Skeletal muscle tissue (tissue), 4 donors: ENCODE data around the gene LYSMD4. TPM values are rescaled to one million over a fixed set of nuclear protein-coding genes. Genes with fewer than 3 reads are reported as not detected.
"Not testable (repeated sequence)": the region's sequence is repeated elsewhere in the genome, so short reads cannot be mapped to it uniquely, and the experiment has no call there.

Experiments
- H3K27ac ChIP-seq: one replicate; pipeline ENCODE4 v1.7.0; 2013; ENCODE audit warnings: mild to moderate bottlenecking, low read depth, low read length, inconsistent platforms
- H3K27me3 ChIP-seq, 3 donors: one replicate each; pipeline ENCODE4 v1.7.0; 2013; ENCODE audit warnings: low read length in 3 of 3; ENCODE audit not compliant: control insufficient read depth in 3 of 3, insufficient read depth in 3 of 3
- H3K36me3 ChIP-seq, 3 donors: one replicate each; pipeline ENCODE4 v1.7.0; 2013; ENCODE audit warnings: low read length in 3 of 3; ENCODE audit not compliant: control insufficient read depth in 3 of 3, insufficient read depth in 3 of 3
- H3K4me1 ChIP-seq, 3 donors: one replicate each; pipeline ENCODE4 v1.7.0; 2013; ENCODE audit warnings: low read length in 3 of 3, mild to moderate bottlenecking in 3 of 3; ENCODE audit not compliant: control insufficient read depth in 3 of 3, insufficient read depth in 3 of 3
- H3K4me3 ChIP-seq, 3 donors: one replicate each; pipeline ENCODE4 v1.7.0; 2013; ENCODE audit warnings: low read length in 3 of 3
- H3K9ac ChIP-seq, 3 donors: one replicate each; pipeline ENCODE4 v1.7.0; 2013; ENCODE audit warnings: low read length in 3 of 3, mild to moderate bottlenecking in 3 of 3, moderate library complexity in 2 of 3, low read depth in 1 of 3
- H3K9me3 ChIP-seq, 3 donors: one replicate each; pipeline ENCODE4 v1.7.0; 2013; ENCODE audit warnings: low read length in 3 of 3; ENCODE audit not compliant: control insufficient read depth in 3 of 3
- total RNA-seq: library from RNA; depleted of rRNA; stranded (reverse); fragments of >200 nt; gene quantifications from one replicate; pipeline ENCODE4 v1.2.3, GENCODE V29; 2014
- donor health status: Osteomylitis.

The LYSMD4 gene
- 11.0 TPM for total RNA-seq

DNA sequence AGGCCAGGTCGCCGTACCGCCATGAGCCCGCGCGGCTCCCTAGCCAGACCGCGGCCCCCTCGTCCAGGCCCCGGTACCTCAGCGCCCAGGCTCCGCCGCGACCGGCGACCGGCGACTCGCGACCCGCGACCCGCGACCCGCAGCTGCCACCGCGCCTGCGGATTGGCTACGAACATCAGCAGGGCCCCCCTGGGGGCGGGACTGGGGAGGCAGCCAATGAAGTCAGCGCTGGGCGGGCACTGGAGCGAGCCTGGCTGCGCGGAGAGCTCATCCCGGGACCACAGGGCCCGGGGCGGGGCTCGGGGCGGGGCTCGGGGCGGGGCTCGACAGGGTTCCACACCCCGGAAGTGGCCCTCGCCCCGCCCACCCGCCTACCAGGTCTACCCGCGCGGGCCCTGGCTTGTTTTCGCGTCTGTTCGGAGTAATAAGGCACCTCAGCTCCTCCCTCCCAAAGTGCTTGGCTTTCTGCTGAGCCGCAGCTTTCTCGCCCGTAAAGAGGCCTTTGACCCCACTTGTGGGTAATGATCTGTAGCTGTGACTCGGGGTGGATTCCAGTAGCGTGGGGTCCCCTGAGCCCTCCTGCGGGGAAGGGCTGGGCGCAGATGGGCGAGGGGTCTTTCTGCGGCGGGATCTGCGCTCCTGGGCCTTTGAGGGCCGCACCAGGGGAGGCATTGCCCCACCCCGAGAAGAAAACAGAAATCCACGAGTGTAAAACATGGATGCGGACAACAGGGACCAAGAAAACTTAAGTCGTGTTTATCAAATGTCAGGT lies at the start of gene LYSMD4:
TSS of gene LYSMD4 (minus strand) at position 170 of the 772 bp plus-strand sequence. CDS start 1,438 bp downstream, outside the sequence.
- H3K9me3 ChIP-seq, result no peaks in the 10 kb centered on the region
- H3K9ac ChIP-seq, result peak within 1 kb of the TSS; percentile 87 to 92 (median 88)
- H3K27me3 ChIP-seq, result no peaks in the 10 kb centered on the region
- H3K27ac ChIP-seq, result peak within 1 kb of the TSS; percentile 88
- peaks cover 0 to 6% (median 2%) of the 10 kb centered on the region in 3 donors for H3K36me3 ChIP-seq
- H3K4me3 ChIP-seq, result peak within 1 kb of the TSS; percentile 77 to 83 (median 77)
- H3K4me1 ChIP-seq, result peaks cover 19 to 30% (median 19%) of the 10 kb centered on the region in 3 donors

DNA sequence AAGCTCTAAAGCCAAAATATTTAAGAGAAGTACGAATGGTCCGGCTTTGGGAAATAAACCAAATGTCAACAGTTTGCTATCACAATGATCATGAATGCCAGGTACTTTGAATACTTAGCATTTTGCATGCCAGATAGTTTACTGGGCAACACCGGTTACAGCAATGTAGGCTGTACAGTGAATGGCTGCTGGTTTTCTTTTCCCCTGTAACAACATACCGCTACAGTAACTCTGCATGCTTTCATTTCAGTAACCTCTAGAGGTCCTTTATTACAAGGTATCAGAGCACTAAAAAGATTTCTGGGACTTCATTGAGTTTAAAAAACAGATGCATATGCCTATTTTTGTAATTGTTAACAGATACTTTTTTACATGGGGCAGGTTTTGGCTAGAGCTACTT lies 48.8 kb upstream of the LYSMD4 start:
- H3K4me3 ChIP-seq, H3K27ac ChIP-seq, H3K36me3 ChIP-seq, H3K4me1 ChIP-seq, H3K9me3 ChIP-seq, H3K27me3 ChIP-seq, H3K9ac ChIP-seq: not testable (repeated sequence)

DNA sequence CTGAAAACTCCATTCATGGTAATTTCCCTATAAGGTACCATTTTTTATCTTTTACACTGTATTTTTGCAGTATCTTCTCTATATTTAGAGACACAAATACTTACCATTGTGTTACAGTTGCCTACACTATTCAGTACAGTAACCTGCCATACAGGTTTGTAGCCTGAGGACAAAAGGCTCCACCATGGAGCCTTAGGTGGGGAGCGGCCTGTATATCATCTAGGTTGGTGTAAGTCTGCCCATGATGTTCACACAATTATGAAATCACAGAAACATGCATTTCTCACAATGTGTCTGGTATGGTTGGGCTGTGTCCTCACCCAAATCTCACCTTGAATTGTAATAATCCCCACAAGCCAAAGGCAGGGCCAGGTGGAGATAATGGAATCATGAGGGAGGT lies 43.9 kb upstream of the LYSMD4 start:
- H3K9me3 ChIP-seq, result no peaks in the 10 kb centered on the region
- H3K4me3 ChIP-seq, result no peak overlapping the region

DNA sequence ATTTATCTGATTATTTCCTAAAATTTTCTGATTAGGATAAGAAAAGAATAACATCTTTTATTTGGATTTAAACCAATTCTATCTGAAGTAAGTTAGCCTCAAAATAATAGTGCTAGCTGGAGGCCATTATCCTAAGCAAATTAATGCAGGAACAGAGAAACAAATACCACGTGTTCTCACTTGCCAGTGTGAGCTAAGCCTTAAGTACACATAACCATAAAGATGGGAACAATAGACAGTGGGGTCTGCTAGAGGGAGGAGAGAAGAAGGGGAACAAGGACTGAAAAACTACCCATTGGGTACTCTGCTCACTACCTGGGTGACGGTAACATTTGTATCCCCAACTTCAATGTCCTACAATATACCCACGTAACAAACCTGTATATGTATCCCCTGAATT lies 31.3 kb upstream of the LYSMD4 start:
- no peaks in the 10 kb centered on the region for H3K4me1 ChIP-seq
- H3K27me3 ChIP-seq, result no peaks in the 10 kb centered on the region
- no peaks in the 10 kb centered on the region for H3K9me3 ChIP-seq
- H3K36me3 ChIP-seq, result no peaks in the 10 kb centered on the region
- H3K27ac ChIP-seq, result no peak overlapping the region
- no peak overlapping the region for H3K4me3 ChIP-seq
- H3K9ac ChIP-seq, result no peak overlapping the region

More for the DNA sequence above, 43.9 kb upstream of the LYSMD4 start:
- no peak overlapping the region for H3K9ac ChIP-seq
- H3K36me3 ChIP-seq, result no peaks in the 10 kb centered on the region
- no peaks in the 10 kb centered on the region for H3K27me3 ChIP-seq
- no peaks in the 10 kb centered on the region for H3K4me1 ChIP-seq
- H3K27ac ChIP-seq, result no peak overlapping the region

DNA sequence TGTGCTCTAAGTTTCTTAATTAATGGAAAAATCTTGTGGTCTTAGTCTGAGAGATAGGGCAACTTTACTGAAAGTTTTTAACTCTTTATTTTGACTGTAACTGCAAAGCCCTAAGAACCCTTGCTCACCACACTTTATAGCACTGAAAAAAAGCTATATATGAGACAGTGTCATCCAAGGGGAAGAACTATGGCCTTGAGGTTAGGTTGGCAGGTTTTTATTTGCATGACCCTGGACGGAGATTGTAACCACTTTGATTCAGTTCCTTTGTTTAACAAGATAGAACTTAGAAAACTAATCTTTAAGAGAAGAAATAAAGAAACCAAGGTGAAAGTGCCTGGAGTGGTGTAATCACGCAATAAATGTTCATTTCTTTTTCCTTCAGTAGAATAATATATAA lies 30.6 kb upstream of the LYSMD4 start:
- H3K36me3 ChIP-seq, result no peaks in the 10 kb centered on the region
- H3K4me3 ChIP-seq, result no peak overlapping the region
- H3K9ac ChIP-seq, result no peak overlapping the region
- H3K27ac ChIP-seq, result no peak overlapping the region
- H3K27me3 ChIP-seq, result no peaks in the 10 kb centered on the region
- no peaks in the 10 kb centered on the region for H3K9me3 ChIP-seq
- no peaks in the 10 kb centered on the region for H3K4me1 ChIP-seq

DNA sequence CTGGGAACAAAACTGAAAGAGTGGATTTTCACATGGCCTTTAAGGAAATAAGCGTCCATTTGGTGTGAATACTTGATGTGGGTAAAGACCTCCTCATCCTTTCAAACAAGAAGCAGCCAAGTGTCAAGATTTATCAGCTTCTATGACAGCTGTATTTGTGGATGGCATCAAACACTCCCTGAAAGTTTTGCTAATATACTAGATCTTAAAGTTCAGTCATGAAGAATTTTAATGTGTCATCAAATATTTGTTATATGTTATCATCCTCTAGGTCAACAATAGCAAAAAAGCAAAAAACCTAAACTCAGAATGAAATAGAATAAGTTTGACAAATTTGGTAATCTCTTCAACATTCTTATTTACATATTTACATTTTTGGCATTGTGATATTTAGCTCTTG lies 29.1 kb upstream of the LYSMD4 start:
- H3K4me1 ChIP-seq, result no peaks in the 10 kb centered on the region
- no peak overlapping the region for H3K9ac ChIP-seq
- H3K27me3 ChIP-seq, result no peaks in the 10 kb centered on the region
- no peaks in the 10 kb centered on the region for H3K9me3 ChIP-seq
- no peak overlapping the region for H3K27ac ChIP-seq
- H3K4me3 ChIP-seq, result no peak overlapping the region
- H3K36me3 ChIP-seq, result no peaks in the 10 kb centered on the region

DNA sequence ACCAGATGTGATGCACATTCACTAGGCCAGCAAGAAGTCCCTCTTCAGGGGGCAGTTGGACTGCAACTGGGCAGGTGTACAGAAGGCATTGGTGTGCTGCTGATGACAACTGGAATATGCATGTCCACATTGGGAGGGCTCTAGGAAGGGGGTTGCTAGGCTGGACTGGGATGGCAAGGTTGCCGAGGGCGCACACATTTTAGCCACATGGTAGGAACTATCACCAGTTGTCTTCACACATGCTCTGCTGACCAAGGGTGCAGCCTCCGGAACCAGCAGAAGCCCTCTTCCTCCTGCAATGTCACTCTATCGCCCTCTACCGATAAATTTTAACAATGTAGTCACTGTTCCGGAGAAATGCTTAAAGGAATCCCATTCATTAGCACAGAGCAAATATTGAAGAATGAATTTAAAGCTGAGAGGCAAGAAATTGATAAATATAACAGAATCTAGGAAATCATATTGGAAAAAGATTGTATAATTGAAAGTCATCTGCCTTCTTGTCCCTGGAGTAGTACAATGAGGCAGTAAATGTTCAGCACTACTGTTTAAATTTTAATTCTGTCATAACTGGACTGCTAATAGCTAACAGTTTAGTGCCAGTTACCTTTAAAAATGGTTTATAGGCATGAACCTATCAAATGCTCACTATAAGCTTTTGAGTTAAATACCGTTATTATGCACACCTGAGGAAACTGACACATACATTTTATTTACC lies 22.6 kb upstream of the LYSMD4 start:
- H3K4me3 ChIP-seq, result no peak overlapping the region
- no peak overlapping the region for H3K27ac ChIP-seq
- no peak overlapping the region for H3K9ac ChIP-seq
- no peaks in the 10 kb centered on the region for H3K36me3 ChIP-seq
- H3K4me1 ChIP-seq, result peaks cover 2 to 4% (median 2%) of the 10 kb centered on the region in 3 donors
- H3K9me3 ChIP-seq, result no peaks in the 10 kb centered on the region
- no peaks in the 10 kb centered on the region for H3K27me3 ChIP-seq

DNA sequence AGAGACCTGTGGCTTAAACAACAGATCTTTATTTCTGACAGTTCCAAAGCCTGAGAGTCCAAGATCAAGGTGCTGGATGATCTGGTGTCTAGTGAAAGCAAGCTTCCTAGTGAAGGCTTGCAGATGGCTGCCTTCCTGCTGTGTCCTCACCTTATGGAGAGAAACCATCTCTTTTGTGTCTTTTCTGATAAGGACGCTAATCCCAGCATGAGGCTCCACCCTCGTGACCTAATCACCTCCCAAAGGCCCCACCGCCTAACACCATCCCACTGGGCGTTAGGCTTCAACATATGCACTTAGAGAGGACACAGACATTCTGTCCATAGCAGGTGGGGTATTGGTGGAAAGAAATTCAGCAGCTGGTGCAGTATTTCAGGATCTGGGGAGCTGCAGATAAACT lies 19.8 kb upstream of the LYSMD4 start:
- Histone ChIP-seq H3K27me3 (no peaks in the 10 kb centered on the region), H3K36me3 (no peaks in the 10 kb centered on the region), H3K4me3 (no peak overlapping the region), H3K27ac (no peak overlapping the region), H3K9me3 (no peaks in the 10 kb centered on the region), H3K9ac (no peak overlapping the region), H3K4me1 (peaks cover 2 to 4% (median 2%) of the 10 kb centered on the region in 3 donors)

DNA sequence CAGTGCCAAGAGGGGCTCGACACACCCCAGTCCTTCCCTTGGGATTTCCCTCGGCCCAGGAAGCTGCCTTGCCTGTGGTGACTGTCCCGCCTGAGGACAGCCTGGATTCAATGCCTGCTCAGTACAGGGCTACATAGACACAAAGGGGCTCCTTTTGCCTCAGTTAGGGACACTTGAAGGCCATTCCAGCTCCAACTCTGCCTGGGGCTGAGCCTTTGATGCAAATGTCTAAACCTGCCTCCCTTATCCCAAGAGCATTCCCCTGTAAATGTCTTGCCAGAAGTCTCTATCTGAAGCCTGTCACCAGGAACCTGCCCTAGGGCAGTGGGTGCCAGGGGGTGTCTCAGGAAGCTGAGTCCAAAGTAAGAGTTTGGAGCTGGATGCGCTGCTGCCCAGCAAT lies 19.3 kb upstream of the LYSMD4 start:
- Histone ChIP-seq H3K9ac (no peak overlapping the region), H3K9me3 (no peaks in the 10 kb centered on the region), H3K4me3 (no peak overlapping the region), H3K27me3 (no peaks in the 10 kb centered on the region), H3K36me3 (no peaks in the 10 kb centered on the region), H3K4me1 (peaks cover 2 to 4% (median 2%) of the 10 kb centered on the region in 3 donors), H3K27ac (no peak overlapping the region)

DNA sequence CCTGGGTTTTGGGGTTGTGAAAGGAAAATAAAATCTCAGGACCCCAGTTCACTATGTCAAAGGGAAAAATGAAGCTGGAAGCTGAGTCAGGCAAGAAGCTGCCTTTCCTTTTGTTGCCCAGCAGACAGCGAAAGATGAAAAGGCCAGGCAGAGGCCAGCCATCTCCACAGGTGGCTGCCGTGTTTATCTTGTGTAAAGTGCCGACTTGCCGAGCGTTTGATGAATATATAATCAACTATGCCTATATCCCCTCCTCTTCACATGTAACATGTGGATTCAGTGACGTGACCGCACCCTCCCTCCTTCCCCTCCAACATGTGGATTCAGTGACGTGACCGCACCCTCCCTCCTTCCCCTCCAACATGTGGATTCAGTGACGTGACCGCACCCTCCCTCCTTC lies 17.1 kb upstream of the LYSMD4 start:
- H3K4me3 ChIP-seq, H3K36me3 ChIP-seq, H3K4me1 ChIP-seq, H3K27me3 ChIP-seq, H3K9me3 ChIP-seq, H3K27ac ChIP-seq, H3K9ac ChIP-seq: not testable (repeated sequence)
